Progenitor cell of endocrine pancreas (in vitro differentiated cells): Measurements from ENCODE around the gene LDB3. TPM values are rescaled to one million over a fixed set of nuclear protein-coding genes. Genes with fewer than 3 reads are reported as not detected.
A peak's percentile ranks its signal among the peaks of the same experiment; 100 is the strongest.

Experiments
- DNase-seq: peaks from one replicate; pipeline ENCODE4 v3.0.0; 2021; ENCODE audit warnings: low spot score; ENCODE audit not compliant: unreplicated experiment
- H3K27ac Mint-ChIP-seq: 2 replicates; pipeline ENCODE4 v1.8.0; 2021; ENCODE audit warnings: mild to moderate bottlenecking, moderate library complexity, mixed read lengths
- H3K27me3 Mint-ChIP-seq: 2 replicates; pipeline ENCODE4 v1.8.0; 2021; ENCODE audit warnings: mixed read lengths
- H3K36me3 Mint-ChIP-seq: 2 replicates; pipeline ENCODE4 v1.8.0; 2022; ENCODE audit warnings: mixed read lengths; ENCODE audit not compliant: insufficient read depth
- H3K4me1 Mint-ChIP-seq: 2 replicates; pipeline ENCODE4 v1.8.0; 2021; ENCODE audit warnings: low read depth, mixed read lengths
- H3K4me3 Mint-ChIP-seq: 2 replicates; pipeline ENCODE4 v1.8.0; 2021; ENCODE audit warnings: low read depth, mild to moderate bottlenecking, moderate library complexity, mixed read lengths
- H3K9me3 Mint-ChIP-seq: 2 replicates; pipeline ENCODE4 v1.8.0; 2021; ENCODE audit warnings: low read depth, mixed read lengths
- CTCF ChIP-seq: fragments of 200-600 bp; sonication (generic); IDR thresholded peaks from one replicate; pipeline ENCODE4 v1.5.0; 2021; ENCODE audit warnings: antibody characterized with exemption, mild to moderate bottlenecking; ENCODE audit not compliant: unreplicated experiment
- total RNA-seq: library from RNA; stranded (reverse); gene quantifications from 2 replicates; pipeline ENCODE4 v1.2.1, GENCODE V29; 2021

The LDB3 gene
- total RNA-seq, 1 donor from 2014 or later, result 0.26 TPM

GRCh38 chr10:86775056-86775869 is 107.0 kb downstream of the LDB3 start:
- Mint-ChIP-seq H3K4me3 (no peak overlapping the region), H3K4me1 (peaks cover 26% of the 10 kb centered on the region), H3K36me3 (peaks cover 6% of the 10 kb centered on the region), H3K9me3 (no peaks in the 10 kb centered on the region), H3K27ac (peak overlapping the region; percentile 16), H3K27me3 (no peaks in the 10 kb centered on the region)
- no peak for DNase-seq
- TF ChIP-seq CTCF, result no peak

GRCh38 chr10:86775870-86776180 is 107.5 kb downstream of the LDB3 start:
- Mint-ChIP-seq H3K4me3 (no peak overlapping the region), H3K27me3 (no peaks in the 10 kb centered on the region), H3K36me3 (peaks cover 6% of the 10 kb centered on the region), H3K27ac (no peak overlapping the region), H3K9me3 (no peaks in the 10 kb centered on the region), H3K4me1 (peaks cover 23% of the 10 kb centered on the region)
- TF ChIP-seq CTCF, result no peak
- DNase-seq, result no peak

GRCh38 chr10:86779220-86780017 is 111.1 kb downstream of the LDB3 start:
- H3K36me3 Mint-ChIP-seq, result peaks cover 16% of the 10 kb centered on the region
- H3K9me3 Mint-ChIP-seq, result peaks cover 11% of the 10 kb centered on the region
- no peak overlapping the region for H3K4me3 Mint-ChIP-seq
- peak overlapping the region; percentile 0 for H3K27ac Mint-ChIP-seq
- H3K27me3 Mint-ChIP-seq, result no peaks in the 10 kb centered on the region
- H3K4me1 Mint-ChIP-seq, result peaks cover 21% of the 10 kb centered on the region
- TF ChIP-seq CTCF, result no peak
- no peak for DNase-seq

- TF ChIP-seq CTCF, result no peak
- Mint-ChIP-seq H3K27me3 (no peaks in the 10 kb centered on the region), H3K4me1 (peaks cover 15% of the 10 kb centered on the region), H3K27ac (no peak overlapping the region), H3K9me3 (peaks cover 11% of the 10 kb centered on the region), H3K36me3 (peaks cover 18% of the 10 kb centered on the region), H3K4me3 (no peak overlapping the region)
- DNase-seq, result no peak
These were observed 114.5 kb downstream of the LDB3 start for GRCh38 chr10:86782701-86783418.

GRCh38 chr10:86785037-86785436 is 116.7 kb downstream of the LDB3 start:
- Mint-ChIP-seq H3K4me1 (peaks cover 13% of the 10 kb centered on the region), H3K27me3 (no peaks in the 10 kb centered on the region), H3K9me3 (peaks cover 11% of the 10 kb centered on the region), H3K27ac (no peak overlapping the region), H3K4me3 (no peak overlapping the region), H3K36me3 (peaks cover 14% of the 10 kb centered on the region)
- no peak for TF ChIP-seq CTCF
- no peak for DNase-seq
